HepG2 (cell line): ENCODE measurements around the gene SDK2. TPM values are rescaled to one million over a fixed set of nuclear protein-coding genes. Genes with fewer than 3 reads are reported as not detected.

ENCODE experiments used
- ATAC-seq: fragments of 200-7000 bp; cut with Tn5 transposase; 3 replicates; pipeline ENCODE4 v1.9.1; 2020; ENCODE audit warnings: mild to moderate bottlenecking, moderate library complexity
- BruUV-seq: library from RNA; stranded (reverse); fragments of 400-500 nt; replicated peaks from 2 replicates; lab custom pipeline; 2021; lab: Mats Ljungman, UMichigan
- CTCF ChIA-PET: fragments of 300-600 bp; formaldehyde crosslinking; extraction: SDS; loops from one replicate; lab custom pipeline; 2021; ENCODE audit warnings: low total read pairs, inconsistent platforms, low intra/inter-chr PET ratio; lab: Yijun Ruan, JAX
- POLR2A ChIA-PET: fragments of 350-600 bp; sonication (Branson Sonifier 250); formaldehyde crosslinking; loops from one replicate; lab custom pipeline; 2020; ENCODE audit warnings: antibody characterized with exemption, inconsistent platforms; lab: Yijun Ruan, JAX
- DNase-seq: peaks from one replicate; pipeline ENCODE4 v3.0.0-alpha.2; 2015; ENCODE audit warnings: low spot score
- FAIRE-seq: peaks from 3 replicates; lab custom pipeline; 2011; peaks lifted over from hg19 to GRCh38; lab: Jason Lieb, UNC
- H2AFZ ChIP-seq: one replicate; pipeline ENCODE4 v1.6.1; 2011; ENCODE audit warnings: low read length, inconsistent platforms
- H3K27ac ChIP-seq: fragments of 300-600 bp; 3 replicates; pipeline ENCODE4 v1.8.0; 2011; ENCODE audit warnings: mixed run types, mild to moderate bottlenecking, mixed read lengths, low read length, inconsistent platforms; ENCODE audit not compliant: insufficient read depth; ENCODE audit errors: extremely low read length
- H3K27me3 ChIP-seq, 2 experiments: fragments of 200-600 bp in 1 of 2; 2 replicates in 1 of 2; 3 replicates in 1 of 2; pipeline versions ENCODE4 v1.6.0 to v1.8.0; 2011; ENCODE audit warnings: low read length in 2 of 2, mild to moderate bottlenecking in 2 of 2, moderate library complexity in 2 of 2, inconsistent platforms in 1 of 2; ENCODE audit not compliant: insufficient read depth in 2 of 2, control insufficient read depth in 1 of 2
- H3K36me3 ChIP-seq, 2 experiments: fragments of 200-600 bp in 1 of 2; replicated peaks in 1 of 2; 2 replicates in 1 of 2; 3 replicates in 1 of 2; pipeline versions ENCODE4 v1.5.1 to v1.8.0; 2011; ENCODE audit warnings: low read length in 2 of 2, inconsistent platforms in 1 of 2; ENCODE audit not compliant: insufficient read depth in 2 of 2, control insufficient read depth in 1 of 2
- H3K4me1 ChIP-seq: 2 replicates; pipeline ENCODE4 v1.5.1; 2012; ENCODE audit warnings: low read length, inconsistent platforms; ENCODE audit not compliant: insufficient read depth
- H3K4me2 ChIP-seq: 2 replicates; pipeline ENCODE4 v1.6.0; 2011; ENCODE audit warnings: low read depth, low read length, inconsistent platforms
- H3K4me3 ChIP-seq, 3 experiments: fragments of 200-600 bp in 1 of 3; sonication (generic), shearing (Covaris generic) in 1 of 3; replicated peaks in 1 of 3; 2 replicates each; pipeline ENCODE4 v1.5.1; 2011 to 2016; ENCODE audit warnings: low read length in 3 of 3, inconsistent platforms in 2 of 3, low read depth in 2 of 3, mild to moderate bottlenecking in 2 of 3, control low read depth in 1 of 3, mixed read lengths in 1 of 3; ENCODE audit not compliant: insufficient read depth in 1 of 3
- H3K79me2 ChIP-seq: one replicate; pipeline ENCODE4 v1.6.1; 2011; ENCODE audit warnings: low read length, inconsistent platforms; ENCODE audit not compliant: insufficient read depth
- H3K9ac ChIP-seq: 2 replicates; pipeline ENCODE4 v1.6.0; 2011; ENCODE audit warnings: mild to moderate bottlenecking, low read depth, low read length, inconsistent platforms; ENCODE audit not compliant: insufficient read depth
- H3K9me3 ChIP-seq: 2 replicates; pipeline ENCODE4 v1.5.1; 2012; ENCODE audit warnings: mild to moderate bottlenecking, low read length
- H4K20me1 ChIP-seq: 2 replicates; pipeline ENCODE4 v1.6.0; 2011; ENCODE audit warnings: inconsistent platforms, mild to moderate bottlenecking, low read length, moderate library complexity; ENCODE audit not compliant: insufficient read depth
- ZFP36 ChIP-seq: fragments of 150-350 bp; IDR thresholded peaks from 2 replicates; pipeline ENCODE4 v1.6.1; 2018; ENCODE audit warnings: borderline replicate concordance, low read length, low read depth; ENCODE audit not compliant: partially characterized antibody
- ZNF629 ChIP-seq: sonication (generic); formaldehyde crosslinking; conservative IDR thresholded peaks from 2 replicates; pipeline ENCODE4 v1.5.0; 2020; ENCODE audit warnings: missing genetic modification reagents
- ZUFSP ChIP-seq: sonication (generic); formaldehyde crosslinking; IDR thresholded peaks from 2 replicates; pipeline ENCODE4 v1.9.0; 2021; ENCODE audit warnings: missing genetic modification reagents, mild to moderate bottlenecking, borderline replicate concordance
- WGBS: methylation state at CpG from one replicate; pipeline ENCODE4 v1.1.6; 2017; ENCODE audit warnings: low lambda C conversion rate; 5-methylcytosine and 5-hydroxymethylcytosine counted together
- in situ Hi-C: cut with HindIII; loops from 2 replicates; pipeline ENCODE4 v1.10.0; 2017; ENCODE audit warnings: low pct_unique_long_range_greater_than_20kb; ENCODE audit not compliant: extremely low pct_ligation_motif_present
- intact Hi-C: fragments of 100-400 bp; cut with micrococcal nuclease; formaldehyde crosslinking; loops from one replicate; pipeline ENCODE4 v1.10.0; 2022; ENCODE audit not compliant: unreplicated experiment
- polyA plus RNA-seq, 8 experiments: library from polyadenylated mRNA; depleted of rRNA in 3 of 8; stranded (reverse) in 7 of 8; unstranded in 1 of 8; fragments of >200 nt; fragmentation: Illumina TruSeq in 4 of 8; extraction: Trizol in 4 of 8; gene quantifications; 2 replicates each; pipeline versions ENCODE4 v1.2.1 to v1.2.3, GENCODE V29; 2011 to 2016; ENCODE audit warnings: low read depth in 4 of 8, missing spikeins in 1 of 8, mixed read lengths in 1 of 8; ENCODE audit not compliant: insufficient read depth in 1 of 8
- total RNA-seq, 5 experiments: library from RNA; depleted of rRNA; stranded (reverse); fragments of >200 nt; fragmentation: Illumina TruSeq; extraction: Trizol; gene quantifications; 2 replicates each; pipeline ENCODE4 v1.2.3, GENCODE V29; 2016; ENCODE audit warnings: low read depth in 1 of 5
- TF ChIP-seq, protein P1 (sequence below): sonication (generic); formaldehyde crosslinking; IDR thresholded peaks from 2 replicates; pipeline ENCODE4 v1.5.1; 2020; ENCODE audit warnings: missing genetic modification reagents, mild to moderate bottlenecking, borderline replicate concordance
- TF ChIP-seq, protein P2 (sequence below): sonication (generic); formaldehyde crosslinking; IDR thresholded peaks from 2 replicates; pipeline ENCODE4 v1.5.0; 2020; ENCODE audit warnings: missing genetic modification reagents, mild to moderate bottlenecking, borderline replicate concordance

Gene SDK2
- total and polyA plus RNA-seq, 2 of the 13 experiments (the other 11 are each of a cell fraction or from before 2014, with no cell fraction given): not detected

DNA sequence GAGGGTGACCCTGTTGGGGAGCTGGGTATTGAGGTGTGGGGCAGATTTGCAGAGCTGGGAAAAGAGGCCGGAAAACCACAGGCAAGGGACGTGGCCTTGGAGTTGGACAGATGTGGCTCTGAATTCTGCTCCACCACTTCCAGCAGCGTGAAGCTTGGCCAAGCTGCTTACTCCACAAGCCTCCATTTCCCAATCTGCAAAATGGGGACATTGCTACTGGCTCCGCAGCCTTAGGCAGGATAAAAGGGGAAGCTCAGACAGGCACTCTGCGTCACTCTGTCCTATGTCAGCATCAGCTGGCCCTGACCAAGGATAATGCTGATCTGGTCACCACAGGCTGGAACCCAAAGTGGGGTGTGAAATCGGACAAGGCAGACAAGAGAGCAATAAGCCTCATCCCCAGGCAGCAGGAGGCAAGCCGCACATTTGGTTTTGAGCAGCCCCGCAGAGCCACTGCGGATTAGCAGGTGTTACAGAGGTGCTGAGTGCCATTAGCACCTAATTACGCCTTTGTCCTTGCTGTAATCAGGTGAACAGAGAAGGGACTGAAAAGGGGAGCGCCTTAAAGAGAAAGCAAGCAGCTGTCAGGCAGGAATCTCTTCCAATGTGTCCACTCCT is 54.8 kb downstream of the SDK2 start:
- intact Hi-C loops: no loop called here
- no peaks in the 10 kb centered on the region for H3K36me3 ChIP-seq
- H3K4me3 ChIP-seq: no peak overlapping the region
- CTCF ChIA-PET: no interaction called here
- DNase-seq (no peak), FAIRE-seq (no peak)
- H3K27me3 ChIP-seq: peaks cover 8 to 88% of the 10 kb centered on the region in 2 experiments; a peak in 4 of 5 replicates
- in situ Hi-C loops: no loop called here
- H3K4me2 ChIP-seq: no peak overlapping the region
- H3K27ac ChIP-seq: no peak overlapping the region
- BruUV-seq: no TSS peak
- POLR2A ChIA-PET: no interaction called here
- H2AFZ ChIP-seq: no peak overlapping the region
- no peak overlapping the region for H3K9ac ChIP-seq
- H3K9me3 ChIP-seq: no peaks in the 10 kb centered on the region
- H4K20me1 ChIP-seq: peaks cover 5% of the 10 kb centered on the region; the same call in 1 of the 2 replicates
- no peaks in the 10 kb centered on the region for H3K4me1 ChIP-seq
- TF ChIP-seq ZNF629: peak; percentile 36
- TF ChIP-seq ZFP36: no peak
- TF ChIP-seq, all 625 proteins: peak for 1
- ATAC-seq: no peak
- WGBS: 23% methylated on average over 11 of the region's 11 CpGs
- no peaks in the 10 kb centered on the region for H3K79me2 ChIP-seq

- no peak overlapping the region for H3K4me2 ChIP-seq
- no TSS peak for BruUV-seq
- H3K79me2 ChIP-seq: no peaks in the 10 kb centered on the region
- ATAC-seq: no peak
- H3K36me3 ChIP-seq: no peaks in the 10 kb centered on the region
- intact Hi-C loops: no loop called here
- TF ChIP-seq, protein P1, sequence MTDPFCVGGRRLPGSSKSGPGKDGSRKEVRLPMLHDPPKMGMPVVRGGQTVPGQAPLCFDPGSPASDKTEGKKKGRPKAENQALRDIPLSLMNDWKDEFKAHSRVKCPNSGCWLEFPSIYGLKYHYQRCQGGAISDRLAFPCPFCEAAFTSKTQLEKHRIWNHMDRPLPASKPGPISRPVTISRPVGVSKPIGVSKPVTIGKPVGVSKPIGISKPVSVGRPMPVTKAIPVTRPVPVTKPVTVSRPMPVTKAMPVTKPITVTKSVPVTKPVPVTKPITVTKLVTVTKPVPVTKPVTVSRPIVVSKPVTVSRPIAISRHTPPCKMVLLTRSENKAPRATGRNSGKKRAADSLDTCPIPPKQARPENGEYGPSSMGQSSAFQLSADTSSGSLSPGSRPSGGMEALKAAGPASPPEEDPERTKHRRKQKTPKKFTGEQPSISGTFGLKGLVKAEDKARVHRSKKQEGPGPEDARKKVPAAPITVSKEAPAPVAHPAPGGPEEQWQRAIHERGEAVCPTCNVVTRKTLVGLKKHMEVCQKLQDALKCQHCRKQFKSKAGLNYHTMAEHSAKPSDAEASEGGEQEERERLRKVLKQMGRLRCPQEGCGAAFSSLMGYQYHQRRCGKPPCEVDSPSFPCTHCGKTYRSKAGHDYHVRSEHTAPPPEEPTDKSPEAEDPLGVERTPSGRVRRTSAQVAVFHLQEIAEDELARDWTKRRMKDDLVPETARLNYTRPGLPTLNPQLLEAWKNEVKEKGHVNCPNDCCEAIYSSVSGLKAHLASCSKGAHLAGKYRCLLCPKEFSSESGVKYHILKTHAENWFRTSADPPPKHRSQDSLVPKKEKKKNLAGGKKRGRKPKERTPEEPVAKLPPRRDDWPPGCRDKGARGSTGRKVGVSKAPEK (CRISPR knock-in tag): no peak
- TF ChIP-seq ZUFSP (CRISPR knock-in tag): no peak
- TF ChIP-seq, protein P2, sequence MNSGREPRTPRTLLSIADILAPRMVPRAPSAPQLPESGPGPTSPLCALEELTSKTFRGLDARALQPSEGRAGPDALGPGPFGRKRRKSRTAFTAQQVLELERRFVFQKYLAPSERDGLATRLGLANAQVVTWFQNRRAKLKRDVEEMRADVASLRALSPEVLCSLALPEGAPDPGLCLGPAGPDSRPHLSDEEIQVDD (CRISPR knock-in tag): no peak
- no peak overlapping the region for H2AFZ ChIP-seq
- POLR2A ChIA-PET: no interaction called here
- peaks cover 8 to 92% of the 10 kb centered on the region in 2 experiments; a peak in 4 of 5 replicates for H3K27me3 ChIP-seq
- no peak overlapping the region for H3K4me3 ChIP-seq
- 5% methylated on average over 3 of the region's 7 CpGs for WGBS
- CTCF ChIA-PET: no interaction called here
- FAIRE-seq: no peak
- H3K27ac ChIP-seq: no peak overlapping the region
- in situ Hi-C loops: no loop called here
- H3K4me1 ChIP-seq: no peaks in the 10 kb centered on the region
- no peaks in the 10 kb centered on the region for H3K9me3 ChIP-seq
- DNase-seq: no peak
- H4K20me1 ChIP-seq: peaks cover 5% of the 10 kb centered on the region; the same call in 1 of the 2 replicates
- H3K9ac ChIP-seq: no peak overlapping the region
These were observed 55.4 kb downstream of the SDK2 start for GRCh38 chr17:73588891-73589290.
